GM23248 (cell line): ENCODE data around the gene GLIPR2. TPM values are rescaled to one million over a fixed set of nuclear protein-coding genes. Genes with fewer than 3 reads are reported as not detected.

Source experiments
- DNase-seq: peaks from one replicate; pipeline ENCODE4 v3.0.0-alpha.2; 2015
- H2AFZ ChIP-seq: fragments of 200-600 bp; sonication (generic); 2 replicates; pipeline ENCODE4 v1.6.1; 2016; ENCODE audit warnings: antibody characterized with exemption
- H3F3A ChIP-seq: fragments of 200-600 bp; sonication (generic); 2 replicates; pipeline ENCODE4 v1.6.1; 2016; ENCODE audit warnings: mild to moderate bottlenecking, antibody characterized with exemption, mixed run types; ENCODE audit not compliant: insufficient read depth
- H3K27ac ChIP-seq: fragments of 200-600 bp; sonication (generic); 2 replicates; pipeline ENCODE4 v1.5.1; 2016; ENCODE audit warnings: mild to moderate bottlenecking
- H3K27me3 ChIP-seq: fragments of 200-600 bp; sonication (generic); replicated peaks from 2 replicates; pipeline ENCODE4 v1.6.1; 2016; ENCODE audit warnings: mild to moderate bottlenecking; ENCODE audit not compliant: insufficient read depth
- H3K36me3 ChIP-seq: fragments of 200-600 bp; sonication (generic); 2 replicates; pipeline ENCODE4 v1.6.1; 2016; ENCODE audit warnings: low read depth, mild to moderate bottlenecking
- H3K4me1 ChIP-seq: fragments of 200-600 bp; sonication (generic); 2 replicates; pipeline ENCODE4 v1.6.1; 2016; ENCODE audit warnings: mild to moderate bottlenecking; ENCODE audit not compliant: insufficient read depth
- H3K4me2 ChIP-seq: fragments of 200-600 bp; sonication (generic); one replicate; pipeline ENCODE4 v1.6.1; 2016; ENCODE audit warnings: mild to moderate bottlenecking; ENCODE audit not compliant: unreplicated experiment
- H3K4me3 ChIP-seq: fragments of 200-600 bp; sonication (generic); 2 replicates; pipeline ENCODE4 v1.5.1; 2016; ENCODE audit warnings: mild to moderate bottlenecking
- H3K79me2 ChIP-seq: fragments of 200-600 bp; sonication (generic); 2 replicates; pipeline ENCODE4 v1.6.1; 2016; ENCODE audit warnings: mild to moderate bottlenecking; ENCODE audit not compliant: insufficient read depth
- H3K9ac ChIP-seq: fragments of 200-600 bp; sonication (generic); 2 replicates; pipeline ENCODE4 v1.6.1; 2016; ENCODE audit warnings: mild to moderate bottlenecking
- H3K9me2 ChIP-seq: fragments of 200-600 bp; sonication (generic); 2 replicates; pipeline ENCODE4 v1.6.1; 2016; ENCODE audit warnings: mixed run types, mild to moderate bottlenecking, moderate library complexity; ENCODE audit not compliant: insufficient read depth
- H3K9me3 ChIP-seq: fragments of 200-600 bp; sonication (generic); one replicate; pipeline ENCODE4 v1.6.1; 2017; ENCODE audit warnings: low read depth
- H4K20me1 ChIP-seq: fragments of 200-600 bp; sonication (generic); 2 replicates; pipeline ENCODE4 v1.6.0; 2016; ENCODE audit not compliant: insufficient read depth
- EZH2 ChIP-seq: fragments of 200-600 bp; sonication (generic); IDR thresholded peaks from 2 replicates; pipeline ENCODE4 v1.6.1; 2018; ENCODE audit warnings: antibody characterized with exemption, mild to moderate bottlenecking; ENCODE audit not compliant: insufficient read depth, poor library complexity, severe bottlenecking
- EZH2phosphoT487 ChIP-seq: fragments of 200-600 bp; sonication (generic); IDR thresholded peaks from 2 replicates; pipeline ENCODE4 v1.6.1; 2018; ENCODE audit warnings: antibody characterized with exemption, moderate library complexity, mild to moderate bottlenecking, low read depth; ENCODE audit not compliant: insufficient read depth
- WGBS, 2 experiments: methylation state at CpG; one replicate each; pipeline ENCODE4 v1.1.6; 2015 to 2017; ENCODE audit warnings: low lambda C conversion rate in 2 of 2, low coverage in 1 of 2; ENCODE audit errors: missing lambda C conversion rate in 2 of 2; 5-methylcytosine and 5-hydroxymethylcytosine counted together
- in situ Hi-C: fragments of 300-500 bp; cut with MboI; formaldehyde crosslinking; loops from 2 replicates; pipeline ENCODE4 v1.15.0; 2020
- polyA plus RNA-seq: library from polyadenylated mRNA; unstranded; fragments of >200 nt; fragmentation: Nextera tagmentation; extraction: Ambion mirVana; gene quantifications from 2 replicates; pipeline ENCODE4 v1.2.1, GENCODE V29; 2016
- total RNA-seq: library from RNA; depleted of rRNA; stranded (reverse); fragments of >200 nt; shearing (Covaris generic); gene quantifications from 2 replicates; pipeline ENCODE4 v1.2.3, GENCODE V29; 2014

The GLIPR2 gene
- total and polyA plus RNA-seq, 2 experiments from 2014 or later, result 27.5 to 47.5 TPM

GRCh38 chr9:36164372-36164771 is 27.8 kb downstream of the GLIPR2 start:
- Histone ChIP-seq H2AFZ (no peak overlapping the region), H3K9me2 (no peaks in the 10 kb centered on the region), H3K9me3 (no peaks in the 10 kb centered on the region), H3K36me3 (no peaks in the 10 kb centered on the region), H3K4me3 (no peak overlapping the region), H3K27ac (peak overlapping the region; percentile 72; the same call in 1 of the 2 replicates), H4K20me1 (no peaks in the 10 kb centered on the region), H3K27me3 (no peaks in the 10 kb centered on the region), H3K4me1 (peaks cover 43% of the 10 kb centered on the region), H3K4me2 (no peak overlapping the region), H3K9ac (no peak overlapping the region), H3K79me2 (no peaks in the 10 kb centered on the region), H3F3A (peaks cover 39% of the 10 kb centered on the region; the same call in 1 of the 2 replicates)
- in situ Hi-C loops, result no loop called here
- no peak for DNase-seq
- 54 to 56% methylated on average over 5 to 6 of the region's 6 CpGs for WGBS, 2 experiments
- TF ChIP-seq EZH2 (no peak), EZH2phosphoT487 (no peak)

GRCh38 chr9:36164989-36165388 is 28.5 kb downstream of the GLIPR2 start:
- no peak overlapping the region for H3K9ac ChIP-seq
- WGBS, 2 experiments, result 54 to 58% methylated on average over 3 of the region's 3 CpGs
- H3K4me2 ChIP-seq, result no peak overlapping the region
- H3K36me3 ChIP-seq, result no peaks in the 10 kb centered on the region
- no peak overlapping the region for H2AFZ ChIP-seq
- no peaks in the 10 kb centered on the region for H3K9me2 ChIP-seq
- TF ChIP-seq EZH2phosphoT487 (no peak), EZH2 (no peak)
- peak overlapping the region; percentile 34; the same call in 1 of the 2 replicates for H3K27ac ChIP-seq
- peaks cover 42% of the 10 kb centered on the region for H3K4me1 ChIP-seq
- peaks cover 35% of the 10 kb centered on the region; the same call in 1 of the 2 replicates for H3F3A ChIP-seq
- in situ Hi-C loops, result no loop called here
- H3K4me3 ChIP-seq, result no peak overlapping the region
- H4K20me1 ChIP-seq, result no peaks in the 10 kb centered on the region
- DNase-seq, result peak; percentile 17
- no peaks in the 10 kb centered on the region for H3K27me3 ChIP-seq
- H3K9me3 ChIP-seq, result no peaks in the 10 kb centered on the region
- no peaks in the 10 kb centered on the region for H3K79me2 ChIP-seq

- peaks cover 41% of the 10 kb centered on the region for H3K4me1 ChIP-seq
- peak; percentile 83 for DNase-seq
- H3K9ac ChIP-seq, result peak overlapping the region; percentile 66
- H3K4me2 ChIP-seq, result peak overlapping the region; percentile 87
- H3K79me2 ChIP-seq, result no peaks in the 10 kb centered on the region
- H3F3A ChIP-seq, result peaks cover 35% of the 10 kb centered on the region; the same call in 1 of the 2 replicates
- no peaks in the 10 kb centered on the region for H3K27me3 ChIP-seq
- 2 to 6% methylated on average over 10 to 12 of the region's 12 CpGs for WGBS, 2 experiments
- peak overlapping the region; percentile 86 for H2AFZ ChIP-seq
- no peaks in the 10 kb centered on the region for H3K9me2 ChIP-seq
- peak overlapping the region; percentile 34 for H3K27ac ChIP-seq
- H3K36me3 ChIP-seq, result no peaks in the 10 kb centered on the region
- H4K20me1 ChIP-seq, result no peaks in the 10 kb centered on the region
- H3K4me3 ChIP-seq, result peak overlapping the region; percentile 79
- in situ Hi-C loops, result no loop called here
- H3K9me3 ChIP-seq, result no peaks in the 10 kb centered on the region
- TF ChIP-seq EZH2, result no peak
- TF ChIP-seq EZH2phosphoT487, result no peak
Measured at GRCh38 chr9:36165826-36166167, 29.3 kb downstream of the GLIPR2 start.

- no peaks in the 10 kb centered on the region for H3K9me2 ChIP-seq
- peaks cover 30% of the 10 kb centered on the region; the same call in 1 of the 2 replicates for H3F3A ChIP-seq
- no peaks in the 10 kb centered on the region for H3K27me3 ChIP-seq
- peak; percentile 92 for DNase-seq
- peak overlapping the region; percentile 34 for H3K27ac ChIP-seq
- H2AFZ ChIP-seq, result peak overlapping the region; percentile 86
- H3K79me2 ChIP-seq, result no peaks in the 10 kb centered on the region
- H3K36me3 ChIP-seq, result no peaks in the 10 kb centered on the region
- H3K9ac ChIP-seq, result peak overlapping the region; percentile 66
- peak overlapping the region; percentile 87 for H3K4me2 ChIP-seq
- in situ Hi-C loops, result no loop called here
- TF ChIP-seq EZH2, result no peak
- TF ChIP-seq EZH2phosphoT487, result no peak
- no peaks in the 10 kb centered on the region for H3K9me3 ChIP-seq
- no peaks in the 10 kb centered on the region for H4K20me1 ChIP-seq
- peak overlapping the region; percentile 79 for H3K4me3 ChIP-seq
- whole genome bisulfite sequencing, 2 experiments, result 1% methylated on average over 50 to 58 of the region's 58 CpGs
- peaks cover 36% of the 10 kb centered on the region for H3K4me1 ChIP-seq
Measured at GRCh38 chr9:36166168-36166927, 29.8 kb downstream of the GLIPR2 start.
